GM23248 (cell line): Measurements from ENCODE around the gene SPG7.

ENCODE experiments used
- EZH2 ChIP-seq: fragments of 200-600 bp; sonication (generic); IDR thresholded peaks from 2 replicates; pipeline ENCODE4 v1.6.1; 2018; ENCODE audit warnings: antibody characterized with exemption, mild to moderate bottlenecking; ENCODE audit not compliant: insufficient read depth, poor library complexity, severe bottlenecking
- EZH2phosphoT487 ChIP-seq: fragments of 200-600 bp; sonication (generic); IDR thresholded peaks from 2 replicates; pipeline ENCODE4 v1.6.1; 2018; ENCODE audit warnings: antibody characterized with exemption, moderate library complexity, mild to moderate bottlenecking, low read depth; ENCODE audit not compliant: insufficient read depth

GRCh38 chr16:89507834-89508590, at the start of gene SPG7:
- TF ChIP-seq EZH2phosphoT487 (no peak), EZH2 (no peak)
